GM23248 (cell line): ENCODE measurements around the gene IRS1.

Experiments used
- EZH2 ChIP-seq: fragments of 200-600 bp; sonication (generic); IDR thresholded peaks from 2 replicates; pipeline ENCODE4 v1.6.1; 2018; ENCODE audit warnings: antibody characterized with exemption, mild to moderate bottlenecking; ENCODE audit not compliant: insufficient read depth, poor library complexity, severe bottlenecking
- EZH2phosphoT487 ChIP-seq: fragments of 200-600 bp; sonication (generic); IDR thresholded peaks from 2 replicates; pipeline ENCODE4 v1.6.1; 2018; ENCODE audit warnings: antibody characterized with exemption, moderate library complexity, mild to moderate bottlenecking, low read depth; ENCODE audit not compliant: insufficient read depth

- no peak for TF ChIP-seq EZH2
- no peak for TF ChIP-seq EZH2phosphoT487
These were observed 6.0 kb downstream of the IRS1 start for GRCh38 chr2:226793646-226794045.
